GM04503 (cell line): Measurements from ENCODE around the gene PARD3.
"Not testable (repeated sequence)": the region's sequence is repeated elsewhere in the genome, so short reads cannot be mapped to it uniquely, and the experiment has no call there.

ENCODE experiments used
- DNase-seq: peaks from one replicate; pipeline ENCODE4 v3.0.0-alpha.2; 2012; ENCODE audit warnings: low read depth

PARD3 gene

DNA sequence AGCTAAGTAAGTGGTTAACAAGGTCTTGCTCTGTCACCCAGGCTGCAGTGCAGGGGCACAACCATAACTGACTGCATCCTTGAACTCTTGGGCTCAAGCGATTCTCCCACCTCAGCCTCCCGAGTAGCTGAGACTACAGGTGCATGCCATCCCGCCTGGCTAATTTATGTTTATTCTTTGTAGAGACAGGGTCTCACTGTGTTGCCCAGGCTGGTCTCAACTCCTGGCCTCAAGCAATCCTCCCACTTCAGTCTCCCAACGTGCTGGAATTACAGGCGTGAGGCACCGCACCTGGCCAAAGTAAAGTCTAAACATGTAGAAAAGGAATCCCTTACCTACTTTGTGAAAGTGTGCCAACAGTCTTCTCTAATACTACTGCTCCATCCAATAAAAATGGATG is 17.9 kb downstream of the PARD3 start:
- no peak for DNase-seq

DNA sequence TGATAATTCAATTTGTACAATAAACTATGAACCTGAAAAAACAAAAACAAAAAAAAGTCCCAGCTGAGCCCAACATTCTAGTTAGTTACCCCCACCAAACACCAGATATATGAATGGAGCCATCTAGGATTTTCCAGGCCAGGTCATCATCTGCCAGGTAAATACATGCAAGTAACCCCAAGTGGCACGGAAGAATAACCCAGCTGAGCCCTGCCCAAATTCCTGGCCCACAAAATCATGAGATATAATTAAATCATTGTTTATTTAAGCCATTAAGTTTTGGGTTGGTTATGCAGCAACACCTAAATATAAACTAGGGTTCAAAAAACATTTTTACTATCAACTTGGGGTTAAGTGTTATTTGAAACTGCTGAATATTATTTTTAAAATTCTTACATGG is 19.0 kb downstream of the PARD3 start:
- no peak for DNase-seq

GRCh38 chr10:34795334-34795733 is 19.8 kb downstream of the PARD3 start:
- no peak for DNase-seq

DNA sequence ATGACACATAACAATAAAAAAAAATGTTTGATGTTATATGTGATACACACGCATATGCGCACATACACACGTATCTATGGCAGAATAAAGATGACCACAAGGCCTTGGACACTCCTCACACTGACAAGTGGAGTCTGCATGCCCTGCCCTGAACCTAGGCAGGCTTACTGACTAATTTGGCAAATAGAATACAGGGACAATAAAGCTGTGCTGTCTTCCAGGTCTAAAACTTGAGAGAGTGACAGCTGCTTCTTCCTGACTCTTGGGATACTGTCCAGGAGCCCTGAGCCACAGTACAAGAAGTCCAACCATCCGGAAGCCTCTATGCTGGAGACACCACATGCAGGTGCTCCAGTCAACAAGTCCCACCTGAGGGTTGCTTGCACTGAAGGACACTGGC is 20.3 kb downstream of the PARD3 start:
- no peak for DNase-seq

GRCh38 chr10:34793581-34793980 is 21.5 kb downstream of the PARD3 start:
- not testable (repeated sequence) for DNase-seq

- no peak for DNase-seq
Observed at GRCh38 chr10:34792881-34793280, 22.2 kb downstream of the PARD3 start.

DNA sequence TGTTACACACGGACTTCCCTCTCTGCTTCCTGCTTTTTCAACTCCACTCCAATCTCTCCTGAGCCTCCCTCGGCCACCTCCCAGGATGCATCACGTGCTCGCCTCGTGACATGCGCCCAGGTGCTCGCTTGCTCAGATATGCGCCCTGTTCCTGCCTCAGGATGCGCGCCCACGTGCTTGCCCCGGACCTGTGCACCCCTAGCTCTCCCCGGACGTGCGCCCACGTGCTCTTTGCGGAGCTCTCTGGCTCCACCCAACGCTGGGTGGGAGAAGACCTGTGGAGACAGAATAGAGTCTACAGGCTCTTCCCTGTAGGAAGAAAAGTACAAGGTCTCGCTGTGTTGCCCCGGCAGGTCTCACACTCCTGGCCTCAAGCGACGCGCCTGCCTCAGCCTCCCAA is 23.1 kb downstream of the PARD3 start:
- DNase-seq = no peak

- DNase-seq = no peak
Observed at GRCh38 chr10:34791228-34791627, 23.9 kb downstream of the PARD3 start.

- no peak for DNase-seq
Observed at GRCh38 chr10:34789966-34790506, 25.1 kb downstream of the PARD3 start.

DNA sequence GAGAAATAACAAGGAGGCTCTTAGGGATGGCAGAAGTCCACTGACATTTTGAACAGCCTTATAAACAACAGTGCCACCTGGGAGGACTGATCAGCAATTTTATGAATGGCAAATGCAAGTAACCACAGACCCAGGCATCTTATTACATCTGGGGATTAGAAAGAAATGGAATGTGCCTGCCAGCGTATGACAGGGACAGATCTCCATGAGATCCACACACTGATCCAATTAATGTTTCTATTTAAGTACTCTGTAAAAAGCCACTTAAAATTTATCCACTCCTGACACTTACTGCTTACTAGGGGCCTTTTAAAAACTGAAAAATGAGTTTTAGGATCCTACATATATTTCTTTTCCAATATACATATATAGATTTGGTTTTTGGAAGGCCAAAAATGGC is 28.6 kb downstream of the PARD3 start:
- DNase-seq = peak; percentile 31

DNA sequence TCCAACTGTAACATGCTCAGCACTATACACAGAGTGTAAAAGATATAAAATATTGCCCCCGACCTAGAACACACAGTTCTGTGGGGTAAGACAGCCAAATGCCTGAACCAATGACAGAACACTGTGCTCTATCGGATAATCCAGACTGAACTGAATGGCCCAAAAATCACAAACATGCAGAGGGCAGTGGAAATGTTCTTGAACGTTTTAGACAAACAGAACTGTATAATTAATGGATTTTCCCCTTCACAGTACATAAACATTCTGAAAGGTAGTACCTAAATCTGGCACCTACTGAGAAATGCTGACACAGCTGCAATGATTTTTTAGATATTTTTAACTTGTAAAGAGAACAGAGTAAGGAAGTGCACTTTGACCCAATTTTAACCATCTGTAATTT is 33.4 kb downstream of the PARD3 start:
- DNase-seq = no peak

DNA sequence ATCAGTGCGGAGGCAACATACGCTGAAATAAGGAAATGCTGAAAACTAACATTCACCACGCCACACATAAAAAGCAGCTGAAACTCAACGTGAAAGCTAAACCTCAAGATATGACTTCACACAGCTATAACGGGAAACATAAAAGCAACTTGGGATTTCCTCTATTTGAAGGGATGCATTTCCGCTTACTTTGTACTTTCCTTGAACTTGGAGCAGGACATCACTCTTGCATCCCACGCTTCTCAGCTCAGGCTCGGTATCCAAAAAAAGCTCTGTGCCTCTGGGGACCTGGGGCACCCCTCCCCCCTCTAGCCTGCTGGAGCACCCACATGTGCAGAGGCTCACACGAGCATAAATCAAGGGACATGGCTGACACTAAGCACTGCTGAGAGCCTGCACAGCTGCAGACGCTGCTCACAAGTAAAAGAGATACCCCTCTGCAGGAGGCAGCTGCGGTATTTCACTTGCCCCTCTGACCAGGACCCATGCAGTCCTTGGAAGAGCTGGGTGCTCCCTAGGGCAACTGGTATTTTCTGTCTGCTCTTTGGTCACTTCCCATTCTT is 34.2 kb downstream of the PARD3 start:
- no peak for DNase-seq

DNA sequence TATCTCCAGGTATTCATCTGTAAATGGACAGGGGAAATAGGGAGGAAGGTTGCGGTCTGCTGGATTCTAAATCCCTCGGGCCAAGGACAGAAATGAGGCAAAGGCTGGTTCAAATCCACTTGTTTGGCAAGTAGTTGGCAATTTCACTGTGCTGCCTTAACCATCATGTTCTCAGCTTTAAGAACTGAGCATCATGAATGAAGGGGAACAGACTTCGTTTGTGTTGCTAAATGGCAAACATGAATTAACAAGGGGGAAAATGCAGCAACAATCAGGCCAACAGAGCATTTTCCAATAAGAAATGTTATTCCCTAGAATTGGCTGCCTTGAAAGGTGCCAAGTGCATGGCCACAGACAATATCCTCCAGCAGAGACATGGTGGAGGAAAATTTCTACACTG is 36.9 kb downstream of the PARD3 start:
- DNase-seq = no peak

GRCh38 chr10:34776090-34776690 is 38.9 kb downstream of the PARD3 start:
- no peak for DNase-seq

DNA sequence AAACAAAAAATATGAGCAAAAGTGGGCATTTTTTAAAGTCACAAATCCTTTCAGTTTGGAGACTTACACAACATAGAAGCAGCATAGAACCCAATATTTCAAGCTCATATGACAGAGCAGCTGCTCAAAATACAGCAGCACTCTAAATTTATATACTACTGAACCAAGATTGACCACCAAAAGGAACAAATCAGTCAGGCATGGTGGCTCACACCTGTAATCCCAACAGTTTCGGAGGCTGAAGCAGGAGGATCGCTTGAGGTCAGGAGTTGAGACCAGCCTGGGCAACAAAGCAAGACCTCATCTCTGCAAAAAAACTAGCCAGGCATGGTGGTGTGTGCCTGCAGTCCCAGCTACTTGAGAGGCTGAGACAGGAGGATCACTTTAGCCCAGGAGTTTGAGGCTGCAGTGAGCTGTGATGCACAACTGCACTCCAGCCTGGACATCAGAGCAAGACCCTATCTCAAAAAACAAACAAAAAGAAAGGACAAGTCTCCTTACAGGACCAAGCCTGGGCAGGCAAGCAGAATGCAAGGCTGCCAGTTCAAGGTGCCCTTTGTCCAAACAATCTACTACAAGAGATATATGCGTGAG is 40.0 kb downstream of the PARD3 start:
- no peak for DNase-seq

- no peak for DNase-seq
Observed at GRCh38 chr10:34773636-34774630, 41.2 kb downstream of the PARD3 start.

DNA sequence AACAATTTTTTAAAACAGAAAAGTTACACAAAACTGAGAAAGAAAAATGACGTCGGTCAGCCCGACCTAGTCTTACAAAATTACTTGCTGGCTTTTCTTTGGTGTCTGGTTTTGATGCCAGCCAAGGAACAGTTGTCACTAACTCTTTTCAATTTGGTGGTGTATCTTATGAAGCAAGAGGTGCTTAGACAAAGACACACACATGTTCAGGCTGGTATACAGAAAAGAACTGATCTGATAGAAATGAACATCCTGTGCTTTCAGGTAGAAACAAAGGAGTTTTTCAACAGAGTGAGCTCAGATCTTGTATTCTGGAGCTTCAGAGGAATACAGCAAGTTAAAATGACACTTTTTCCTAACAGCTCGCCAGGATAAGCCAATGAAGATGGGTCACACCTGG is 43.6 kb downstream of the PARD3 start:
- no peak for DNase-seq

DNA sequence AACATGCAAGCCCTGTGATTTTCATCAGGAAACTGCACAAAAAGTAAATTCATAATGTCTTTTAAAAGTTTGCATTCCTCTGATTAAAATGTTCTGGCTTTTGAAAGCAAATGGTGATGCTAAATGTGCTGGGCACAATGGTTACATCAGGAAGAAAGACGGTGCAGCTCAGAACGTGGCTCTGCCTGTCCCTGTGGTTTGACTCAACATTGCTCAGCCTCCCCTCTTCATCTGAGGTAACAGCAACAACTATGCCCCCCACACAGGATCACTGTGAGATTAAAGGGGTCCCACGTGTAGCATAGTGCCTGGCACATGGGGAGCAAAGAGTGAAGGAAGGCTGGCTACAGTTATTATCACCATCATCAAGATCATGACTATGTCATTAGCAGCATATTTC is 44.0 kb downstream of the PARD3 start:
- no peak for DNase-seq

GRCh38 chr10:34769899-34770298 is 45.2 kb downstream of the PARD3 start:
- no peak for DNase-seq

- no peak for DNase-seq
Observed at GRCh38 chr10:34768972-34769330, 46.1 kb downstream of the PARD3 start.

GRCh38 chr10:34768261-34768971 is 46.7 kb downstream of the PARD3 start:
- DNase-seq = peak; percentile 61
